ENCODE measurements around the gene TRAF6. TPM values are rescaled to one million over a fixed set of nuclear protein-coding genes. Genes with fewer than 3 reads are reported as not detected.

The TRAF6 gene
- total RNA-seq, 1 experiment from 2014 or later, result 9.2 TPM

- Mint-ChIP-seq H3K4me1 (ENCODE audit: insufficient read depth, unreplicated experiment) (peaks cover 23% of the 10 kb centered on the region), H3K9me3 (ENCODE audit: unreplicated experiment) (no peaks in the 10 kb centered on the region), H3K27ac (ENCODE audit: low read depth, unreplicated experiment) (peak overlapping the region; percentile 95), H3K4me3 (ENCODE audit: unreplicated experiment) (no peak overlapping the region), H3K27me3 (ENCODE audit: insufficient read depth, unreplicated experiment) (no peaks in the 10 kb centered on the region), H3K36me3 (ENCODE audit: insufficient read depth, unreplicated experiment) (peaks cover 3% of the 10 kb centered on the region)
- POLR2A ChIA-PET, result interaction anchor here (1.1 to 1.3 kb wide), 2 partner anchors 13 to 16 kb away, joined by 3 to 5 read pairs; no protein-coding TSS in a partner anchor
- intact Hi-C loops (cut with micrococcal nuclease), result no loop called here
- CTCF ChIA-PET, result interaction anchor here (0.6 to 2.8 kb wide), 3 partner anchors 14 to 163 kb away, joined by 3 to 6 read pairs (median 4); no protein-coding TSS in a partner anchor
- DNase-seq (ENCODE audit: unreplicated experiment), result peak; percentile 36
- BruUV-seq (replicated peaks), result no TSS peak
- no peak for TF ChIP-seq CTCF (IDR thresholded peaks at IDR 0.05; ENCODE audit: unreplicated experiment)
These were observed 55.0 kb downstream of the TRAF6 start for GRCh38 chr11:36454941-36455631.

- Mint-ChIP-seq H3K4me1 (ENCODE audit: insufficient read depth, unreplicated experiment) (peaks cover 26% of the 10 kb centered on the region), H3K4me3 (ENCODE audit: unreplicated experiment) (no peak overlapping the region), H3K9me3 (ENCODE audit: unreplicated experiment) (no peaks in the 10 kb centered on the region), H3K27me3 (ENCODE audit: insufficient read depth, unreplicated experiment) (no peaks in the 10 kb centered on the region), H3K36me3 (ENCODE audit: insufficient read depth, unreplicated experiment) (peaks cover 8% of the 10 kb centered on the region), H3K27ac (ENCODE audit: low read depth, unreplicated experiment) (peak overlapping the region; percentile 74)
- intact Hi-C loops (cut with micrococcal nuclease), result no loop called here
- BruUV-seq (replicated peaks), result no TSS peak
- ChIA-PET POLR2A (no interaction called here), CTCF (interaction anchor here (1.2 to 1.4 kb wide), 2 partner anchors 23 to 162 kb away, joined by 3 to 4 read pairs; no protein-coding TSS in a partner anchor)
- TF ChIP-seq CTCF (IDR thresholded peaks at IDR 0.05; ENCODE audit: unreplicated experiment), result no peak
- no peak for DNase-seq (ENCODE audit: unreplicated experiment)
These were observed 55.5 kb downstream of the TRAF6 start for GRCh38 chr11:36454551-36454940.

GRCh38 chr11:36453678-36454077 lies 56.4 kb downstream of the TRAF6 start:
- H3K4me3 Mint-ChIP-seq (ENCODE audit: unreplicated experiment), result no peak overlapping the region
- peak; percentile 40 for DNase-seq (ENCODE audit: unreplicated experiment)

More at GRCh38 chr11:36453678-36454077, 56.4 kb downstream of the TRAF6 start:
- peaks cover 29% of the 10 kb centered on the region for H3K4me1 Mint-ChIP-seq (ENCODE audit: insufficient read depth, unreplicated experiment)
- no TSS peak for BruUV-seq (replicated peaks)
- ChIA-PET POLR2A (no interaction called here), CTCF (interaction anchor here (0.6 to 2.4 kb wide), 4 partner anchors 22 to 284 kb away, joined by 3 to 15 read pairs (median 3); no protein-coding TSS in a partner anchor)
- intact Hi-C loops (cut with micrococcal nuclease), result no loop called here
- H3K27me3 Mint-ChIP-seq (ENCODE audit: insufficient read depth, unreplicated experiment), result no peaks in the 10 kb centered on the region
- TF ChIP-seq CTCF (IDR thresholded peaks at IDR 0.05; ENCODE audit: unreplicated experiment), result no peak
- peak overlapping the region; percentile 74 for H3K27ac Mint-ChIP-seq (ENCODE audit: low read depth, unreplicated experiment)
- H3K9me3 Mint-ChIP-seq (ENCODE audit: unreplicated experiment), result no peaks in the 10 kb centered on the region
- H3K36me3 Mint-ChIP-seq (ENCODE audit: insufficient read depth, unreplicated experiment), result peaks cover 11% of the 10 kb centered on the region
